HG02970 (cell line): Measurements from ENCODE around the gene FBLN5.
"Not testable (repeated sequence)": the region's sequence is repeated elsewhere in the genome, so short reads cannot be mapped to it uniquely, and the experiment has no call there.

Source experiments
- ATAC-seq: cut with Tn5 transposase; IDR thresholded peaks from one replicate; pipeline ENCODE4 v1.9.1; 2021; ENCODE audit warnings: mild to moderate bottlenecking, moderate library complexity, moderate number of reproducible peaks; ENCODE audit not compliant: unreplicated experiment, low FRiP score

Gene FBLN5

DNA sequence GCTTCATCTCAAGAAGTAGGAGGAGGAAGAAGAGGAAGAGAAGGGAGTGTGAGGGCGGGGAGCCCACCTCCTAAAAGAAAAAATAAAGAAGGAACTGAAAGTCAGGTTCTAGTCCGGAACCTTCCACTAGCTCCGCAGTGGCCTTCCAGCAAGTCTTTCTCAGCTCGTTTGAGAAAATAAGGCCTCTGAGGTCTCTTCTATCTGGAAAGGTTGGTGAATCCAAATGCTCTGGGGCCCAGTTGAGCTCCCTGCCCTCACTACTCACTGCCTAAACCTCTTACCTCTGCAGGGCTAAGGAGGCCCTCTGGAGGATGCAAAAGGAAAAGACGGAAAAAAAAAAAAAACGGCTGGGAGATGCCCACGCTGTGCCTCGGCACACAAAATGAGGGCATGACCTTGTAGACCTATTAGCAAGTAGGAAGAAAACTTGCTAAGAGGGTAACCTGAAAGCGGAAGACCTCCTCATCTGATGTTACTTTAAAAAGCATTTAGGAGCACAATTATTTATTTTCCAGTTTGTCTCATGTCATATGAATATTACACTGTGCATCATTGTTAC lies 35.9 kb downstream of the FBLN5 start:
- no peak for ATAC-seq

DNA sequence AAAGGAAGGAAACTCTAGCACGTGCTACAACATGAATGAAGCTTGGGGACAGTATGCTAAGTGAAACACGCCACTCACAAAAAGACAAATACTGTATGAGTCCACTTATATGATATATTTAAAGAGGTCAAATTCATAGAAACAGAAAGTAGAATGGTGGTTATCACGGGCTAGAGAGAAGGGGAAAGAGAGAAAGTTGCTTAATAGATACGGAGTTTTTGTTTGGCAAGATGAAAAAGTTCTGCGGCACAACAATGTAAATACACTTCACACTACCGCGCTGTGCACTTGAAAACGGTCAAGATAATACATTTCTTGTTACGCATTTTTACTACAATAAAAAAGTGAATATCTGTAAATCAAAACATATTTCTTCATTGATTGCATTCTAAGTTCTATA lies 37.3 kb downstream of the FBLN5 start:
- no peak for ATAC-seq

DNA sequence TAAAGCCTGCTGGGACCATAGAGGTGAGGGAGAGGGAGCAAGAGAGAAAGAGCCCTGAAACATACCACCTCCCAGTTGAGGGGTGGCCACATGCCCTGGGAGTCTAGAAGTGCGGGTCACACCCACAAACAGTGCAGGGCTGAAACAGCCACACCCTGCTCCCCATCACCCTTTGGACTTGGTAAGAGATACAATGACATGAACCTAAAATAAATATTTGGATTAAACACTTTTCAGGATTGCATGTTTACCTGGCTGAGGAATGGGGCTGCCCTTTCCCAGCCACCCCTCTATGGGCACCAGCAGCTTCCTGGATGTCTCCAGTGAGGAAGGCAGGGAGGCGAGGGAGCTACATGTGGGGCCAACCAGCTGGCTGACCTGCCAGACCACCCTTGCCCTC lies 41.1 kb downstream of the FBLN5 start:
- no peak for ATAC-seq

DNA sequence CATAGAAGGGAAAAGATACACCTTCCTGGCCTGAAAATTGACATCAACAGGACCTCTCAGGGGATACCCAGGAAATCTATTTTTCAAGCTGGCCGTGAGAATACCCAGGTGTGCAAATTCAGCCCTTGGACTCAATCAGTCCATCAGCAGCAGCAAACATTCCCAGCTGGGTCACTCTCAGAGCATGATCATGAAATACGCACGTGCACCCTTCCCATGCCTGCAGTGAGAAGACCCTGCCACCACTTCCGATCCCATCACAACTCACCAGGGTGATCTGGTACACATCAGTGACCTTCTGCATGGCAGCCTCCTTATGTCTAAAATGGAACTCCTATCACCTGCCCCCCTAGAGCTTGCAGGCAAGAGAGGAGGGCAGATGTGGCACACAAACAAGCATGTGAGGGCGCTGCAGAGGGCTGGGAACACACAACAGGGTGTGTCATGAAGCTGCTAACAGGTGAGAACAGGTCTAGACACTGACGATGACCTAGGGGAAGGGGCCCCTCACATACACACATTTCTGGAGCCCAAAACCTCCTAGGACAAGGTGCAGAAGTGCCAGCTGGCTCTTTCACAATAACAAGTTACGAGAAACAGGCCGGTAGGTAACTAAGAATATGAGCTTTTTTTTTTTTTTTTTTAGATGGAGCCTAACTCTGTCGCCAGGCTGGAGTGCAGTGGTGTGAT lies 42.4 kb downstream of the FBLN5 start:
- no peak for ATAC-seq

DNA sequence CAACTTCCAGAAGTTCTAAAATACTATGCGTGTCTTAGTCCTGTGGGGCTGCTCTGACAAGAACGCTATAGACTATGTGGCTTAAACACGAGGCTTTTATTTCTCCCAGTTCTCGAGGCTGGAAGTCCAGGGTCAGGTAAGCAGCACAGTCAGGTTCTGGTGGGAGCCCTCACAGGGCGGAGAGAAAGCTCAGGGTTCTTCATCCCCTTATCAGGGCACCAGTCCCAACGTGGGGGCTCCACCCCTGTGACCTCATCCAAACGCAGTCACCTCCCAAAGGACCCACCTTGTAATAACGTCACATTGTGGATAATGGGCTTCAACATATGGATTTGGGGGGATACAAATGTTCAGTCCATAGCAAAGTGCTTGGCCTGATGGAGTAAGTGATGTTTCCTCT lies 43.0 kb downstream of the FBLN5 start:
- no peak for ATAC-seq

DNA sequence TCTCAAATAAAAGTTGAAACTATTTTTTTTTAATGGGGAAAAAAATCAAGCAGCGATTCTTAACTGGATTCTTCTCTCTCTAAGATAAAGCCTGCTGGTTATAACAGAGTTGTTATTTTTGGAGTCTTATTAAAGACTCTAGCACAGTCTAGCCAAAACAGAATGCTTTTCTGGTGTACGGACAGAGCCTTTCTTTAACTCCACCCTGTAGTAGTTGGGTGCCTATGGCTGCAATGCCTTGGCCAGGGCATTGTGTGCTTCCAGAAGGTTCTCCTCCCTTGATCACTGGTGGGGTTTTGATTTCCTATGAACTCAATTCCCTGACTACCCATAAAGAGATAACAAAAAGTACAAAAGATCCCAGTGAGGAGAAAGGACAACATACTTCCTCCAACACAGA lies 44.4 kb downstream of the FBLN5 start:
- no peak for ATAC-seq

DNA sequence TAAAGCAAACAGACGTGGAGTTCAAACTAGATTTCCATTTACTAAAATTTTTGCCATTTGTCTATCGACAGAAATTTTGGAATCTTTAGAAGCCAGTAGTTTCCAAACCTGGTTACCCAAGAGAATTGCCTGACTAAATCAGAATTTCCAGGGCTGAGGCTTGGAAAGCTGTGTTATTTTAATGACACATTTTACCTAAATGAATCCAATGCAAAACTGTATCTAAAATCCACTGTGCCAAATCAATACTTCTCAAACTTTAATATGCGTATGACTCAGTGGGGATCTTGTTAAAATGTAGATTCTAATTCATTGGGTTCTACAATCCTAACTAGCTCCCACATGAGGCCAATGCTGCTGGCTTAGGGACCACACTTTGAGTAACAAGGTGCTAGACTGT lies 45.2 kb downstream of the FBLN5 start:
- no peak for ATAC-seq

DNA sequence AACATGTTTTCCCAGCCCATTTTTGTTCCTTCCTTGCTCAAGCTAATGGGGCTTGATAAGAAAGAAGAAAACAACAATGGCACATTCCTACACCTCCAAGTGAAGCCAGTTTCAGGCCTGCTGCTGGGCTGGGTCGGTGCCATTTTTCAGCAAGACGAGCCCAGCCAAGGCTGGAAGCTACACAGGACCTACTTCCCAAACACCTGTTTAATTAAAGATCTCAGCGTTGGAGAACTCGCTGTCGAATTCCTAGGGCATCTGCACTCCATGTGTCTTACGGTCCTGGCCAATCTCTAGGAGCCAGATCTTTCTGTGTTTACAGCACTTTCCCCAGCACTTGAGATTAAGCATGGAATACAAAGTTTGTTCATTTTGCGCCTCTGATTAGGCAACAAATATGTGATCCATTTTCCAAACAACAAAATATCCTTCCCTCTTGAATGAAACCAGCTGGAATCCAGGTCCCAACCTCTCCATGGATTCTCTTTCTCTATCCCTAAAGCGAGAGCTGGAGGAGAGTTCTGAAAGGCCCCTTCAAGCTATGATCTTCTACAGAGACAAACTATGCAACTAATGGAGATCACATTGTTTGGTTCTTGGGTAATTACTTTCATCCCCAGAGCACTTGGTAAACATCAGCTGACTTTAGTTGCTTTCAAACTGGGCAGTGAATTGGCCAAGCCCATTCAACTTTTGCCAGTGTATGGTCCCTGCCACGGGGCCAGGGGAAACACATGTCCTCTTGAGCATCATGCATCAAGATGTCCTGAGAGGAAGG lies 45.9 kb downstream of the FBLN5 start:
- ATAC-seq, result no peak

DNA sequence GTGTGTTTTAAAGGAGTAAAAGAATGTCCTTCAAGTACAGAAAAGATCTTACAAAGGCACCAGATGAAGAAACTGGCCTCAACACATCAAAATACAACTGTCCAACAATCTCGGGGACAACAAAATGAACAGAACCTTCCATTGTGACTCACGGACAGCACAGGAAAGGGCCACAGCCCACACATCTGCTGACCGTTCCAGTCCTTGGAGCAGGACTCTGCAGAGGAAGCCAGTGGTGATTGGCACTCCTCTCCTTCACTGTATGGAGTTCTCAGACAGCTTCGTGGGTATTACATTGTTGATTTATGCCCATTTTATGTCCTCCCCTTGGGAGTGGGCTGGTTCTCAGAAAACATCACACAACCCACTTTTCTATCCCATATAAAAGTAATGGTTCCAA lies 47.7 kb downstream of the FBLN5 start:
- ATAC-seq, result no peak

DNA sequence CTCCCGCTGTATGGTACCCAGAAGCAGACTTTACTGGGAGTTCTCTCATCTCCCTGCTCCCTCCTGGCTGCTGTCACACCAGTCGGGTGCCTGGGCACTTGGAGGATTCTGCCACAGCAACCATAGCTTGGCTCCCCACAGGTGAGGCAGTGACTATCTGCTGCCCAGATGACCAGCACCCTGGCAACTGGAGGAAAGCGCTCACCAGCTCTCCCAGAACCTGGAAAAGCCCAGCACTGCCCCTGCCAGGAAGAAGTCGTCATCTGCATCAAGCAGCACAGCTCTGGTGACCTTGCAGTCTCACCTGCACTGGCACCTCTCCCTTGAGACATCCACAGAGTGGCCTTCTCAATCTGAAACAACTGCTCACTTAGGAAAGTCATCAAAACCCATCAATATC lies 48.3 kb downstream of the FBLN5 start:
- ATAC-seq, result no peak

DNA sequence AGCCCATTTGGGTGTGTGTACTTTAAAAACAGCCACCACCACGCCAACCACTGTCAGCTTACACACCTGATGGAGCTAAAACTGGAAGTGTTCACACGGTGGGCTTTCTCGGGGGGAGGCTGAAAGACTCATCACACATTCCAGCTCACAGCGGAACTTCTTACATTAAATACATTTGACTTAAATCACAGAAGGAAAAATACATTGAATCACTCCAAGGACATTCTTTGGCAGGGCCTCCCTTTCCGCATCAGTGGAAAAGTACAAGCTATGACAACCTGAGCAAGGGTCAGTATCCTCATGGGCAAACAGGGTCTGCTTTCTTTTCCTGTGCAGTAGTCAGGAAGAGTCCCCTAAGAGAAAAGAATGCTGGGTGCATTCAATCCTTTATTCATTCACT lies 49.1 kb downstream of the FBLN5 start:
- no peak for ATAC-seq

DNA sequence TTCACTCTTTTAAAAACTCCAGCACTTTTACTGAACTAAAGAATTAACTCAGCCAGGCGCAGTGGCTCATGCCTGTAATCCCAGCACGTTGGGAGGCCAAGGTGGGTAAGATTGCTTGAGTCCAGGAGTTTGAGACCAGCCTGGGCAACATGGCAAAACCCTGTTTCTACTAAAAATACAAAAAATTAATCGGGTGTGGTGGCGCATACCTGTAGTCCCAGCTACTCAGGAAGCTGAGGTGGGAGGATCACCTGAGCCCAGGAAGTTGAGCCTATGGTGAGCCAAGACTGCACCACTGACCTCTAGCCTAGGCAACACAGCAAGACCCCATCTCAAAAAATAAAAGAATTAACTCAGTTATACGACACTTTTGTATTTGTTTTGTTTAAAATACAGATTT lies 49.8 kb downstream of the FBLN5 start:
- ATAC-seq, result not testable (repeated sequence)

DNA sequence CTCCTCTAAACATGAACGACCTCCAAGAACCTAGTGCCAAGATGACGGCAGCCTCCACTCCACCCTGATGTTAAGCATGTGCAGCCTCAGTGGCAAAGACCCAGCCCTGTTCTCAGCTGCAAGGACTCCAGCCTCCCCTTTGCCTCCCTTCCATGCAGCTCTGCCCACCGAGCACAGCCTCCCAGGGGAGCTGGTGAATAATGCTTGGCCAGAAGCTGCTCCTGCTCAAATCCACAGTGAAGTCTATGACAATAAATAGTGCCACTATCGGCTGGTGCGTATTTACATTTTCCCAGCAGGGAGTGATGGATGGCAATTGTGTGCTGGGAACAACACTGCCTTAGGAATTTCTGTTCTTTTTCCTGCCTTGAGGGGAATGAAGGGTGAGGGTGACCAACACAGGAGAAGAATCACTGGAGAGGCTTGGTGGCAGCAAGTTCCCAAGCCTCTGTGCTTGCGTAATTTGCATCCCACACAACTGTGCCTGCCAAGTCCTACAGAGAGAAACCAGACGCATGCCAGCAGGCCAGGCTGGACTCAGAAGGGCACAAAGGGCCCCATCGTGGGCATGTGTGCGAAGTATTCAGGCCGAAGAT lies 50.3 kb downstream of the FBLN5 start:
- ATAC-seq, result no peak

DNA sequence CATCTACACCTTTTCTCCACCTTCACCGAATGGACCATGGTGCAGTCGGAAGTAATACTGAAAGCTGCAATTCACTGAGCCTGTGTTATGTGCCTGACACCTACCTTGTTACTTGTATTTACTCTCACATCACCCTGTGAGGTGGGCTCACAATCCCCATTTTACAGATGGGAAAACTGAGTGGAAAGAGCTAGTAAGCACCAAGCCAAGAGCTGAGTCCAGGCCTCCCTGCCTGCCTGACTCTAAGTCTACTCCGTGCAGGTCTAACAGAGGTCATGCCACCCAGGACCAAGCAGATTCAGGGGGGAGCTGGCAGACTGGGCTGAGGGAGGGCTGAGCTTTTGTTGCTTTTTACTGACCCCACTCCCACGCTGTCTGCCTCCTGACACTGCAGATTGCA lies 51.1 kb downstream of the FBLN5 start:
- no peak for ATAC-seq

DNA sequence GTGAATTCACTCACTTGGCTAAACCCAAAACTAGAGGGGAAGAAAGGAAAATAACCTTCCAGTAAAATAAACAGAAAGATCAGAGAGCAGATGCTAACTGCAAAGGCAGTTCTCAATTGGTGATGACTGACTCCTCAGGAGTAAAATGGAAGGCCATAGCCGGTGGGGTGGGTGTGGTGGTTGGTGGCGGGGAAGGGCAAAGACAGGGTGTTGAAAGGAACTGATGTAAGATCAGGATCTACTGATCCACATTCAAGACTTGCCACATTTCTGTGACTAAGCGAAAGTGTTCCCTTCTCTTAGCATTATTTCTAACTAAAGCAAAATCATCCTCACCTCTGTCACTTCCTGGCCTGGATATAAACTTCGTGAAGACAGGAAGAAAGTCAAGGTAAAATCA lies 53.8 kb downstream of the FBLN5 start:
- no peak for ATAC-seq

DNA sequence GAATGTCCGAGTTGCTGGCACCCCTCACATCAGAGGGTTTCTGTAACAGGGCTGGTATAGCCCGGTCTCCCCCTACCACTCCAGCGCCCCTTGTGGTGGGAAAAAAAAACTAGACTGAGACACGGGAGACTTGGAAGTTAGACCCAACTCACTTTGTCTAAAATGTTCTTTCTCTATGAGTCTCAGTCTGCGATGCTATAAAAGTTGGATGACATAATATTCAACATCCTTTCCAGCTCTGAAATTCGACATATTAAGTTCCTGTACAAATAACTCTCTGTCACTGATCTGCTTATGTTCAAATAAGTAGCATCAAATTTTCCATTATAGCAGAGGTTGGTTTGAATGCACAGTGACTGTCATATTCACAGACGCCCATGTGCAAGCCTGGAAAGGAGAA lies 54.5 kb downstream of the FBLN5 start:
- ATAC-seq, result no peak

DNA sequence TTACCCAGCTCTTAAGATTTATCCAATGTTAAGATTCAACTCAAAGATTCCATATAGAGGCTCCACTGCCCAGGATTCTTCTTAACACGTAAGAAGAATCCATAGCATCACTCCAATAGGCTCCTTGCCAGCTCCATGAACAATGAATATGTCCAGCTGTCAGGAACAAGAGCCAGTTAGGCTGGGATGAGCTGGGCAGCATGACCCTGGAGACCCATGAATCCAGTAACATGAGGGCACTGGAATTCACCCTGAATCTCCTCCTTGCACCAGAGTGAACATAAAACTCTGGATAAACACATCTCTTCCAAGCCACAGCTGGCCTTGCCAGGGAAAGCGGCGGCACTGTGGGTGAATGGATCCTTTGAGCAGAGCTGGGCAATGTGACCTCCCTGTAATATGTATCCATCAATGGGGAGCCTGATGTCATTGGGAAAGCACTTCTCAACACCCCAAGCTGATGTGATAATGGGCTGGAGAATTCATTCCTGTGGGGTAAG lies 55.7 kb downstream of the FBLN5 start:
- no peak for ATAC-seq

DNA sequence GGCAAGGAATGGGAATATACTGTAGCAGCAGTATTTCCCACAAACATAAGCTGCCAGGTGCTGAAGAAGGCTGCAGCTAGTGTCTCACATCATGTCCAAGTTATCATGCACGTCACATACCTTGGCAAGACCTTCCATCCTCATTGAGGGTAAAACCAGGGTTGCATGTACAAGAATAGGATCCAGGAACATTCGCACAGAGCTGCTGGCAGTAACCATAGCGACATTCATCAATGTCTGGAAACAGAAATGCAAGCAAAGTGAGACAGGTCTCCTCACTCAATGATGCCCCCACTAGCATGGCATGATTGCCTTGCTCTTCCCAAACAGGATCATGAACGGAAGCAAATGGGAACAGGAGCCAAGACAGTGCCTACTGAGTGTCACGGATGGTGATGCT lies 56.4 kb downstream of the FBLN5 start:
- no peak for ATAC-seq

DNA sequence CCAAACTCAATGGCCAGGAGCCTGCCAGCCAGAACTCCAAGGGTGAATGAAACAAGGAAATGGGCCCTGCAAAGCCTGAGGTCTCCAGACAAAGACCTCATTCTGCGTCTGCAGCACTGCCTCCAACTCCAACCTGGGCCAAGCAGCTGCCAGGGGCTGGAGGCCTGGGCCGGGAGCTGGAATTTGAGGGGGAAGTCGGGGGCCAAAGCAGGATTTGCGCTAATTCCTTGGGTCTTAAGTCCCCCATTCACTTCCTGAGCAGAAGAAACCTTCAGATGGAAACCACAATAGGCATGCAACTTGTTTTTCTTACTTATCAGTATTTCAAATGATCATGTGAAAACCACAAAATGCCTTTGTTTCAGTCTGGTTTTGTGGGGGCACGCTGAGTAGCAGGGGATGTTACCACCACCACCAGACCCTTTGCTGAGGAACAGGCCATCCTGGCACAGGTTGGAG lies 57.2 kb downstream of the FBLN5 start:
- ATAC-seq, result no peak

DNA sequence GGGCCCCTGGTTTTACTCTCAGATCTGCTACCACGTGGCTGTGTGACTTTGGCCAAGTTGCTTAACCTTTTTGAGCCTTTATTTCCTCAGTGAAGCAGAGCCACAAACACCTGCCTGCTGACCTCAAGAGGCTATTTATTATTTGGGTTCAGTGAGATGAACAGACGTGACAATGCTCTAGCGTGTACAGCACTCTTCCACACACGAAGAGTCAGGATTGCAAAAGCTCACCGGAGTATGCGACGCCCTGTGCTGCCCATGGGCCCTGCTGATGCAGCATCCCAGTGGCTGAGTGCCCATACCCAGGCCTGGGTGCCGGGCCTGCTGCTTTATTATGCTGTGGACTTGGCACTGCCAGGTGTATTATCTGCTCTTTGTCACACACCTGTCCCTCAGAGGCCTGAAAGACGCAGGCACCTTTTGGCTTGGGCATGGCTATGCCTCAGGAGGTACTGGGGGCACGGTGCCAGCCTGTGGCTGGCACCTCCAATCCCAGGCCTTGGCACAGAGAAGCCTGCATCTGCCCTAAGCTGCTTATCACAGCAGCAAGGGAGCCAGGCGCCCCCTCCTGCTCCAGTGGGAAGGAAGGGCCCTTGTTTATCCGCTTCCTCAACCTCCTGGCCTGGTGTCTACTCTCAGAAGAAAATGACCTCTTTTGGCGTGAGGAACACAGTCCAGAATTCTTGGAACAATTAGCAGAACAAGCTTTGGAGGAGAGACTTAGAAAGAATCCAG lies 57.9 kb downstream of the FBLN5 start:
- no peak for ATAC-seq
